ENCODE results near the gene SKIC8.

SKIC8 gene

GRCh38 chr15:78237146-78237545, 62.3 kb downstream of the SKIC8 start:
- H3K4me3 ChIP-seq (ENCODE audit: low read depth, low read length) = no peak overlapping the region
- no peak for TF ChIP-seq CTCF (IDR thresholded peaks at IDR 0.05; ENCODE audit: borderline replicate concordance, insufficient read depth, low read depth, low read length)

- H3K4me3 ChIP-seq (ENCODE audit: low read depth, low read length) = no peak overlapping the region
- no peak for TF ChIP-seq CTCF (IDR thresholded peaks at IDR 0.05; ENCODE audit: borderline replicate concordance, insufficient read depth, low read depth, low read length)
These were observed 62.9 kb downstream of the SKIC8 start for GRCh38 chr15:78236491-78236890.

- no peak within 1 kb of the TSS for H3K4me3 ChIP-seq (ENCODE audit: low read depth, low read length)
- no peak for TF ChIP-seq CTCF (IDR thresholded peaks at IDR 0.05; ENCODE audit: borderline replicate concordance, insufficient read depth, low read depth, low read length)
These were observed 64.8 kb downstream of the SKIC8 start, which contains the start of gene ACSBG1 for GRCh38 chr15:78234515-78235040. Gene ACSBG1, minus strand, starts transcription at chr15:78234565. Its CDS starts 64 bp downstream, at chr15:78234501.

GRCh38 chr15:78233496-78233895, 65.9 kb downstream of the SKIC8 start:
- no peak for TF ChIP-seq CTCF (IDR thresholded peaks at IDR 0.05; ENCODE audit: borderline replicate concordance, insufficient read depth, low read depth, low read length)
- H3K4me3 ChIP-seq (ENCODE audit: low read depth, low read length) = no peak overlapping the region
